SH-SY5Y (cell line): ENCODE results near the gene LHX1.

Experiments
- GATA2 ChIP-seq: IDR thresholded peaks from 2 replicates; pipeline ENCODE4 v1.6.1; 2011; ENCODE audit warnings: mild to moderate bottlenecking, low read depth, low read length
- GATA3 ChIP-seq: IDR thresholded peaks from 2 replicates; pipeline ENCODE4 v1.6.1; 2011; ENCODE audit warnings: low read depth, mild to moderate bottlenecking, low read length, moderate library complexity

LHX1 gene

GRCh38 chr17:36937001-36937958 is at the start of gene LHX1:
TSS of gene LHX1 (plus strand) at chr17:36937475. CDS start at chr17:36938198, 723 bp downstream.
- no peak for TF ChIP-seq GATA2
- no peak for TF ChIP-seq GATA3

- TF ChIP-seq GATA2 (no peak), GATA3 (no peak)
These were observed 48.9 kb upstream of the LHX1 start for GRCh38 chr17:36888236-36888951.

GRCh38 chr17:36889770-36890349 is 47.4 kb upstream of the LHX1 start:
- TF ChIP-seq GATA3 (peak; percentile 64; the same call in 1 of the 2 replicates), GATA2 (peak; percentile 93)

GRCh38 chr17:36890398-36891168 is 46.7 kb upstream of the LHX1 start:
- TF ChIP-seq GATA2 (no peak), GATA3 (no peak)

GRCh38 chr17:36892112-36892838 is 45.0 kb upstream of the LHX1 start:
- TF ChIP-seq GATA3 = no peak

- TF ChIP-seq GATA3 (no peak), GATA2 (no peak)
These were observed 43.1 kb upstream of the LHX1 start for GRCh38 chr17:36894177-36894576.

GRCh38 chr17:36894925-36895324 is 42.4 kb upstream of the LHX1 start:
- TF ChIP-seq GATA2 (no peak), GATA3 (no peak)

- TF ChIP-seq GATA3 (no peak), GATA2 (no peak)
These were observed 37.8 kb upstream of the LHX1 start for GRCh38 chr17:36899250-36900159.

- TF ChIP-seq GATA2 (no peak), GATA3 (no peak)
These were observed 37.1 kb upstream of the LHX1 start for GRCh38 chr17:36900160-36900512.

- no peak for TF ChIP-seq GATA2
- no peak for TF ChIP-seq GATA3
These were observed 35.8 kb upstream of the LHX1 start for GRCh38 chr17:36901506-36901905.

GRCh38 chr17:36907407-36907806 is 29.9 kb upstream of the LHX1 start:
- TF ChIP-seq GATA2 = no peak
- TF ChIP-seq GATA3 = no peak

- TF ChIP-seq GATA2 (no peak), GATA3 (no peak)
These were observed 26.8 kb upstream of the LHX1 start for GRCh38 chr17:36910513-36910912.
